Retinal pigment epithelial cell (primary cell): Measurements from ENCODE around the gene DTX1.

ENCODE experiments used
- DNase-seq: peaks from one replicate; pipeline ENCODE4 v3.0.0-alpha.2; 2010; ENCODE audit warnings: low read depth
- H3K4me3 ChIP-seq: 2 replicates; pipeline ENCODE4 v1.5.1; 2011; ENCODE audit warnings: mild to moderate bottlenecking, low read length, control low read depth, moderate library complexity
- CTCF ChIP-seq: conservative IDR thresholded peaks from 2 replicates; pipeline ENCODE4 v1.5.1; 2011; ENCODE audit warnings: low read depth, low read length, control low read depth, inconsistent platforms

Gene DTX1

GRCh38 chr12:113108308-113108707 lies 51.8 kb downstream of the DTX1 start:
- TF ChIP-seq CTCF, result no peak
- H3K4me3 ChIP-seq, result no peak overlapping the region
- DNase-seq, result no peak

DNA sequence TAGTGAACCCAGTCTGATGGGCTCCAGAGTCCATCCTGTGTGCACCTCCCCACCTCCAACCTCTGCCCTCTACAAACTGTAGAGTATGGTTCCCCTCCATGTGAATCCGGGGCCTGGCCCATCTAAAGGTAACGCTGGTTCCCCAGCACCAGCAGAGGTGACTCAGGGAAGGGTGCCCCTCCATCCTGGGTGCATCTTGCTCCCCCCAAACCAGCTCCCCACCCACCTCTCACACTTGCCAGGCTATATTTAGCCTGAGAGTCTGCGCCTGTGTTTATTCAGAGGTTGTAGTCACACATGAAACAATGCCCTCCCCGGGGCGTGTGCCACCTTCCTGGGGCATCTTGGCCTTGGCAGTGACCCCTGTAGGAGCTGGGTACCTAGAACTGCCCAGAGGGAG lies 52.8 kb downstream of the DTX1 start:
- H3K4me3 ChIP-seq, result no peak overlapping the region
- DNase-seq, result no peak
- TF ChIP-seq CTCF, result no peak

DNA sequence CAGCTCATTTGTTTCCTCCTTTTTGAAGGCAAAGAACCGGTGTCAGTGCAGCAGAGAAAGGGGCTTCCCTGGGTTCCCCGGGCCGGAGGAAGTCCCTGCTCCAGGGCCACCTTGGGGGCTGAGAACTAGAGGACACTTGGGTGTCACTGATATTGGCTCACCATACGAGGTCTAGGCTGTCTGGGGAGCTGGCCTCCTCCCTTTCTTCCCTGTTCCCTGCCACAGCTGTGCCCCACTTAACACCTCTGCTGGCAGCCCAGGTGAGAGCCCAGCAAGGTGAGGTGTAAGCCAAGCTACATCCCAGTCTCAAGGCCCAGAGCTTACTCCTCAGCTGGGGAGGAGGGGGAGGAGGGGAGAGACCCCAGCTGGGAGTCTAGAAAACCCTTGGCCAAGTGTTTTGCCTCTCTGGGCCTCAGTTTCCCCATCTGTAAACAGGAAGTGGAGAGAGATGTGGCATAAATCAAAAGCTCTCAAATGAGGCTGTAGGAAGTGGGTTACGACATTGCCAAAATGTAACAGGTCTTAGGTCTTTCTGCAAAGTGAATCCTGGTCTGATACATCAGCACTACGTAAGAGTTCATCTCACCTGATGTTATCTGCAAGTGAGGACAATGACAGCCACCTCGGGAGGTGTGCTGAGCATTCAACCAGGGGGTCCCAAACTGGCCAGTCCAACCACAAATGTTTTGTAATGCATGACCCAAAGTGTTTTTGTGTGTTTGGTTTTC lies 53.5 kb downstream of the DTX1 start:
- no peak for DNase-seq
- no peak for TF ChIP-seq CTCF
- H3K4me3 ChIP-seq, result no peak overlapping the region

- DNase-seq, result no peak
- H3K4me3 ChIP-seq, result no peak overlapping the region
- no peak for TF ChIP-seq CTCF
Measured at GRCh38 chr12:113111247-113111646, 54.7 kb downstream of the DTX1 start.

GRCh38 chr12:113112043-113112899 lies 55.7 kb downstream of the DTX1 start:
- TF ChIP-seq CTCF, result no peak
- DNase-seq, result no peak
- H3K4me3 ChIP-seq, result no peak overlapping the region

GRCh38 chr12:113113397-113113796 lies 56.9 kb downstream of the DTX1 start:
- no peak for TF ChIP-seq CTCF
- no peak overlapping the region for H3K4me3 ChIP-seq
- DNase-seq, result no peak
